Epithelial cell of esophagus (primary cell): Measurements from ENCODE around the gene KLF16.

Experiments
- DNase-seq: peaks from one replicate; pipeline ENCODE4 v3.0.0; 2010; ENCODE audit warnings: low read depth
- H3K4me3 ChIP-seq: 2 replicates; pipeline ENCODE4 v1.5.1; 2011; ENCODE audit warnings: mild to moderate bottlenecking, low read length, control low read depth
- CTCF ChIP-seq: IDR thresholded peaks from 2 replicates; pipeline ENCODE4 v1.5.1; 2011; ENCODE audit warnings: low read depth, mild to moderate bottlenecking, low read length, control low read depth, inconsistent platforms; ENCODE audit not compliant: insufficient read depth; ENCODE audit errors: missing control alignments

KLF16 gene

DNA sequence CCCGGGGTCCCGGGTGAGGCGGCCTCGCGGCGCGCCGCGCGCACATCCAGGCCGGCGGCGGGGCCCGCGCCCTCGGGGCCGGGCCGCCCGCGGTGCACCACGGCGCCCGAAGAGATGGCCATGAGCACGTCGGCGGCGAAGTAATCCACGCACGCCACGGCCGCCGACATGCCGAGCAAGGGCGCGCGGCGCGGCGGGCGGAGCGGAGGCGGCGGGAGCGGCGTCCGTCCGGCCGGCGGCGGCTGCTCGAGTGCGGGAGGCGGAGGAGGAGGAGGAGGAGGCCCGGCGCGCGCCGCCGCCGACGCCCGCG lies at the start of gene KLF16:
Gene KLF16 (minus strand): TSS at position 252 of the 310 bp plus-strand sequence. CDS start 82 bp downstream, at position 170.
- TF ChIP-seq CTCF: no peak

DNA sequence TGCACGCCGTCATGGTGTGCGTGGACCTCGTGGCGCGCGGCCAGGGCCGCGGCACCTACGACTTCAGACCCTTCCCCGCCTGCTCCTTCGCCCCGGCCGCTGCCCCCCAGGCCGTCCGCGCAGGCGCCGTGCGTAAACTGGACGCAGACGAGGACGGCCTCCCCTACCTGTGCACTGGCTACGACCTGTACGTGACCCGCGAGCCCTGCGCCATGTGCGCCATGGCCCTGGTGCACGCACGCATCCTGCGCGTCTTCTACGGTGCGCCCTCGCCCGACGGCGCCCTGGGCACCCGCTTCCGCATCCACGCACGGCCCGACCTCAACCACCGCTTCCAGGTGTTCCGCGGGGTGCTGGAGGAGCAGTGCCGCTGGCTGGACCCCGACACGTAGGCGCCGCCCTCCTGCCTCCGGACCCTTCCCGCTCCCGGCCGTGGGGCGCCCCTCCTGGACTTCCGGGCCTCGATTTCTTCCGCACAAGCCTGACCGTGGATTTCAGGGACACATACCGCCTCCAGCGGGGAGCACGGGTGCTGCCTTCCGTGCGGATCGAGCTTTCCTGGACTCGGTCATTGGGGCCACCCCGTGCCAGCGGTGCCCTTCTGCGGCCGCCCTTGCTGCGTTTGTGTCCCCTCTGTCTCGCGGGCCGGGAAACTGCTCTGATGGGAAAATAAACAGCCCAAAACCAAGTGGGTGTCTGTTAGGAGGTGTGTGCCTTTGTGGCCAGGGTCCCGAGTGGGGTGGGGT lies 49.6 kb upstream of the KLF16 start:
- no peak for DNase-seq
- TF ChIP-seq CTCF: no peak
- no peak overlapping the region for H3K4me3 ChIP-seq

More for the DNA sequence above, at the start of gene KLF16:
- peak within 1 kb of the TSS; percentile 77 for H3K4me3 ChIP-seq
- no peak for DNase-seq

DNA sequence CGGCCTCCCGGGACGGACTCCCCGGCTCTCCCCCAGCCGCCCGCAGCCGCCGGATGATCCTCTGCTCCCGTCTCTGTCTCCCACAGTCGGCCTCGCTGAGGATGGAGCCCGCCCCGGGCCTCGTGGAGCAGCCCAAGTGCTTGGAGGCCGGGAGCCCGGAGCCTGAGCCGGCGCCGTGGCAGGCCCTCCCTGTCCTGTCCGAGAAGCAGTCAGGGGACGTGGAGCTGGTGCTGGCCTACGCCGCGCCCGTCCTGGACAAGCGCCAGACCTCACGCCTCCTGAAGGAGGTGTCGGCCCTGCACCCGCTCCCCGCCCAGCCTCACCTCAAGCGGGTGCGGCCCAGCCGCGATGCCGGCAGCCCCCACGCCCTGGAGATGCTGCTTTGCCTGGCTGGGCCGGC lies 48.6 kb upstream of the KLF16 start:
- no peak for DNase-seq
- TF ChIP-seq CTCF: no peak
- no peak overlapping the region for H3K4me3 ChIP-seq

DNA sequence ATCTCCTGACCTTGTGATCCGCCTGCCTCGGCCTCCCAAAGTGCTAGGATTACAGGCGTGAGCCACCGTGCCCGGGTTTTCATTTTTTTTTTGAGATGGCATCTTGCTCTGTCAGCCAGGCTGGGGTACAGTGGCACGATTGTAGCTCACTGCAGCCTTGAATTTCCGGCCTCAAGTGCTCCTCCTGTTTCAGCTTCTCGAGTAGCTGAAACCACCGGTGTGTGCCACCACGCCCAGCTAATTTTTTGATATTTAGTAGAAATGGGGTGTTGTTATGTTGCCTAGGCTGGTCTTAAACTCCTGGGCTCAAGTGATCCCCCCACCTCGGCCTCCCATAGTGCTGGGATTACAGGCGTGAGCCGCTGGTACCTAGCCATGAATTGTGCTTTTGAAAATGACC lies 47.7 kb upstream of the KLF16 start:
- no peak for DNase-seq
- no peak for TF ChIP-seq CTCF
- no peak overlapping the region for H3K4me3 ChIP-seq

DNA sequence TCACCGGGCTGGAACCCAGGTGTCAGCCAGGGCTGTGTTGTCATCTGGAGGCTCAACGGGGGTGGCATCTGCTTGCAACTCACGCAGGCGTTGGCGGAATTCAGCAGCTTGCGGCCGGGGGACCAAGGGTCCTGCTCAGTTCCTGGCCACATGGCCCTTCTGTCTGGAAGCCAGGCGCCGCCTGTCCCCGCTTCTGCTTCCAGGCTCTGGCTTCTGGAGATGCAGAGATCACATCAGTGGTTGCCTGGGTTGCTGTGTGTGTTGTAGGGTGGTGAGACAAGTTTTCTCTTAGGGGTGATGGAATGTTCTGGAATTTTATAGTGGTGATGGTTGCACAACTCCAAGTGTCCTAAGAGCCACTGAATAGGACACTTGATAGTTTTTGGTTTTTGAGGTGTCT lies 46.8 kb upstream of the KLF16 start:
- TF ChIP-seq CTCF: no peak
- no peak for DNase-seq
- no peak overlapping the region for H3K4me3 ChIP-seq

GRCh38 chr19:1909761-1910080 lies 46.3 kb upstream of the KLF16 start:
- no peak for DNase-seq
- TF ChIP-seq CTCF: no peak
- no peak overlapping the region for H3K4me3 ChIP-seq

GRCh38 chr19:1908364-1908678 lies 44.9 kb upstream of the KLF16 start:
- no peak for DNase-seq
- no peak for TF ChIP-seq CTCF
- H3K4me3 ChIP-seq: peak overlapping the region; percentile 30
